ENCODE data around the gene ABCC1. TPM values are rescaled to one million over a fixed set of nuclear protein-coding genes. Genes with fewer than 3 reads are reported as not detected.

The ABCC1 gene
- total RNA-seq, 1 experiment from 2014 or later: 56.4 TPM

DNA sequence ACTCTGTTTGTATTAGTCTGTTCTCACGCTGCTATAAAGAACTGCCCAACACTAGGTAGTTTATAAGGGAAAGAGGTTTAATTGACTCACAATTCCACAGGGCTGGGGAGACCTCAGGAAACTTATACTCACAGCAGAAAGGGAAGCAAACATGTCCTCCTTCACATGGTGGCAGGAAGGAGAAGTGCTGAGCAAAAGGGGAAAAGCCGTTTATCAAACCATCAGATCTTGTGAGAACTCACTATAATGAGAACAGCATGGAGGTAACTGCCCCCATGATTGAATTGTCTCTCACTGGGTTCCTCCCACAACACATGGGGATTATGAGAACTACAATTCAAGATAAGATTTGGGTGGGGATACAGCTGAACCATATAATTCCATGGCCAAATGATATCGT lies 30.9 kb downstream of the ABCC1 start:
- H3K9me3 Mint-ChIP-seq: peaks cover 48 to 58% of the 10 kb centered on the region in 2 experiments
- no peak overlapping the region for H3K9ac ChIP-seq (ENCODE audit: extremely low read depth, insufficient read length, low read length)
- H4K8ac ChIP-seq (replicated peaks; ENCODE audit: insufficient read length, low read depth, low read length): no peak overlapping the region
- no peak overlapping the region for H2AFZ ChIP-seq (ENCODE audit: low read length)
- no peak overlapping the region for H2BK120ac ChIP-seq (ENCODE audit: low read depth, low read length, poor library complexity, severe bottlenecking)
- WGBS (ENCODE audit: extremely low coverage, insufficient read length, low lambda C conversion rate): no CpG with 5 or more reads among the region's 3 CpGs
- no peak overlapping the region for H3K27ac ChIP-seq (ENCODE audit: insufficient read length, low read depth, low read length)
- H2BK5ac ChIP-seq (ENCODE audit: insufficient read length, low read length): no peak overlapping the region
- no peak overlapping the region for H3K14ac ChIP-seq (ENCODE audit: insufficient read depth, low read length)
- no peak overlapping the region for H2AK5ac ChIP-seq (ENCODE audit: insufficient read length, low read length)
- no peaks in the 10 kb centered on the region for H3K27me3 Mint-ChIP-seq (ENCODE audit: low read depth)
- H3K79me1 ChIP-seq (ENCODE audit: insufficient read depth, low read depth, low read length, poor library complexity, severe bottlenecking): peaks cover 11% of the 10 kb centered on the region
- H3K18ac ChIP-seq (ENCODE audit: insufficient read length, low read depth, low read length): no peak overlapping the region
- peaks cover 4% of the 10 kb centered on the region; the same call in 1 of the 2 replicates for H3K4me1 ChIP-seq (ENCODE audit: insufficient read depth, low read length)
- H3T11ph ChIP-seq (ENCODE audit: low read length): no peak overlapping the region
- peaks cover 2% of the 10 kb centered on the region for H4K20me1 ChIP-seq (ENCODE audit: control insufficient read depth, insufficient read depth, insufficient read length)
- H3K23me2 ChIP-seq (ENCODE audit: insufficient read length, low read depth, low read length, poor library complexity, severe bottlenecking): no peaks in the 10 kb centered on the region
- no peak overlapping the region for H3K4me2 ChIP-seq (ENCODE audit: insufficient read depth, insufficient read length, low read length)
- H2BK12ac ChIP-seq (ENCODE audit: insufficient read length, low read depth, low read length): no peak overlapping the region
- peaks cover 25 to 27% of the 10 kb centered on the region in 2 experiments for H3K4me1 Mint-ChIP-seq
- no peak overlapping the region for H4K5ac ChIP-seq (ENCODE audit: insufficient read length, low read depth, low read length)
- H3K9me3 ChIP-seq (ENCODE audit: control insufficient read depth, low read depth, low read length): peaks cover 28% of the 10 kb centered on the region
- H3K79me2 ChIP-seq (ENCODE audit: insufficient read depth, low read length): peaks cover 21% of the 10 kb centered on the region; the same call in 1 of the 2 replicates
- DNase-seq: no peak
- peaks cover 62 to 67% (median 65%) of the 10 kb centered on the region in 3 experiments for H3K36me3 Mint-ChIP-seq (ENCODE audit: insufficient read depth in 1 of 3, low read depth in 3 of 3)
- no peak overlapping the region for H3K23ac ChIP-seq (ENCODE audit: insufficient read length, low read depth, low read length)
- H4K91ac ChIP-seq (ENCODE audit: insufficient read length, low read depth, low read length): no peak overlapping the region
- H3K4ac ChIP-seq (ENCODE audit: low read depth, low read length): no peak overlapping the region
- H2BK15ac ChIP-seq (ENCODE audit: low read depth, low read length): no peak overlapping the region
- H3K27ac Mint-ChIP-seq: no peak overlapping the region
- no peak overlapping the region for H3K56ac ChIP-seq (ENCODE audit: insufficient read length, low read depth, low read length)
- TF ChIP-seq, protein P1, sequence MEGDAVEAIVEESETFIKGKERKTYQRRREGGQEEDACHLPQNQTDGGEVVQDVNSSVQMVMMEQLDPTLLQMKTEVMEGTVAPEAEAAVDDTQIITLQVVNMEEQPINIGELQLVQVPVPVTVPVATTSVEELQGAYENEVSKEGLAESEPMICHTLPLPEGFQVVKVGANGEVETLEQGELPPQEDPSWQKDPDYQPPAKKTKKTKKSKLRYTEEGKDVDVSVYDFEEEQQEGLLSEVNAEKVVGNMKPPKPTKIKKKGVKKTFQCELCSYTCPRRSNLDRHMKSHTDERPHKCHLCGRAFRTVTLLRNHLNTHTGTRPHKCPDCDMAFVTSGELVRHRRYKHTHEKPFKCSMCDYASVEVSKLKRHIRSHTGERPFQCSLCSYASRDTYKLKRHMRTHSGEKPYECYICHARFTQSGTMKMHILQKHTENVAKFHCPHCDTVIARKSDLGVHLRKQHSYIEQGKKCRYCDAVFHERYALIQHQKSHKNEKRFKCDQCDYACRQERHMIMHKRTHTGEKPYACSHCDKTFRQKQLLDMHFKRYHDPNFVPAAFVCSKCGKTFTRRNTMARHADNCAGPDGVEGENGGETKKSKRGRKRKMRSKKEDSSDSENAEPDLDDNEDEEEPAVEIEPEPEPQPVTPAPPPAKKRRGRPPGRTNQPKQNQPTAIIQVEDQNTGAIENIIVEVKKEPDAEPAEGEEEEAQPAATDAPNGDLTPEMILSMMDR (conservative IDR thresholded peaks at IDR 0.05): no peak
- H3K4me3 Mint-ChIP-seq: no peak overlapping the region
- no peaks in the 10 kb centered on the region for H3K27me3 ChIP-seq (ENCODE audit: insufficient read depth, low read length)
- H2BK20ac ChIP-seq (ENCODE audit: low read depth, low read length, poor library complexity, severe bottlenecking): no peak overlapping the region
